Measurements from ENCODE around the gene IFI35. TPM values are rescaled to one million over a fixed set of nuclear protein-coding genes. Genes with fewer than 3 reads are reported as not detected.
"Not testable (repeated sequence)": the region's sequence is repeated elsewhere in the genome, so short reads cannot be mapped to it uniquely, and the experiment has no call there.

Gene IFI35
- total RNA-seq, 1 donor from 2014 or later, result 15.0 TPM

- DNase-seq (ENCODE audit: low read depth, low spot score), result no peak
Measured at GRCh38 chr17:43021741-43022512, 15.3 kb downstream of the IFI35 start, which contains the start of gene VAT1. Gene VAT1, minus strand, starts transcription at chr17:43022385. Its CDS starts 63 bp downstream, at chr17:43022322.

- DNase-seq (ENCODE audit: low read depth, low spot score), result peak; percentile 84
Measured at GRCh38 chr17:43024407-43025289, 18.1 kb downstream of the IFI35 start, which contains the start of gene RND2. Gene RND2, plus strand, starts transcription at chr17:43025231. Its CDS starts 117 bp downstream, at chr17:43025348.

- DNase-seq (ENCODE audit: low read depth, low spot score), result no peak
Measured at GRCh38 chr17:43025290-43025657, 18.7 kb downstream of the IFI35 start.

GRCh38 chr17:43025766-43026537 is 19.4 kb downstream of the IFI35 start:
- DNase-seq (ENCODE audit: low read depth, low spot score), result no peak

- no peak for DNase-seq (ENCODE audit: low read depth, low spot score)
Measured at GRCh38 chr17:43026595-43026994, 20.0 kb downstream of the IFI35 start.

- no peak for DNase-seq (ENCODE audit: low read depth, low spot score)
Measured at GRCh38 chr17:43027091-43028032, 20.8 kb downstream of the IFI35 start.

- DNase-seq (ENCODE audit: low read depth, low spot score), result no peak
Measured at GRCh38 chr17:43028221-43028861, 21.8 kb downstream of the IFI35 start.

GRCh38 chr17:43030137-43030767 is 23.7 kb downstream of the IFI35 start:
- no peak for DNase-seq (ENCODE audit: low read depth, low spot score)

GRCh38 chr17:43031666-43032065 is 25.1 kb downstream of the IFI35 start:
- no peak for DNase-seq (ENCODE audit: low read depth, low spot score)

- no peak for DNase-seq (ENCODE audit: low read depth, low spot score)
Measured at GRCh38 chr17:43033948-43034881, 27.6 kb downstream of the IFI35 start.

GRCh38 chr17:43034894-43035293 is 28.3 kb downstream of the IFI35 start:
- no peak for DNase-seq (ENCODE audit: low read depth, low spot score)

- no peak for DNase-seq (ENCODE audit: low read depth, low spot score)
Measured at GRCh38 chr17:43039646-43040045, 33.1 kb downstream of the IFI35 start.

- no peak for DNase-seq (ENCODE audit: low read depth, low spot score)
Measured at GRCh38 chr17:43040655-43041054, 34.1 kb downstream of the IFI35 start.

GRCh38 chr17:43042025-43042628 is 35.5 kb downstream of the IFI35 start:
- no peak for DNase-seq (ENCODE audit: low read depth, low spot score)

GRCh38 chr17:43043307-43043706 is 36.7 kb downstream of the IFI35 start:
- no peak for DNase-seq (ENCODE audit: low read depth, low spot score)

- no peak for DNase-seq (ENCODE audit: low read depth, low spot score)
Measured at GRCh38 chr17:43044024-43044423, 37.4 kb downstream of the IFI35 start.

GRCh38 chr17:43051969-43052368 is 45.4 kb downstream of the IFI35 start:
- no peak for DNase-seq (ENCODE audit: low read depth, low spot score)

- DNase-seq (ENCODE audit: low read depth, low spot score), result not testable (repeated sequence)
Measured at GRCh38 chr17:43053008-43053407, 46.4 kb downstream of the IFI35 start.
